Measurements from ENCODE around the gene RFPL4A. TPM values are rescaled to one million over a fixed set of nuclear protein-coding genes. Genes with fewer than 3 reads are reported as not detected.
"Not testable (repeated sequence)": the region's sequence is repeated elsewhere in the genome, so short reads cannot be mapped to it uniquely, and the experiment has no call there.

Gene RFPL4A
- total RNA-seq: not detected
- long read RNA-seq: 0 reads

GRCh38 chr19:55758797-55759196 is at the start of gene RFPL4A:
Gene RFPL4A (plus strand): TSS chr19:55759097. CDS start chr19:55761801, 2,704 bp downstream.
- H3K27me3 ChIP-seq (ENCODE audit: low read depth): peaks cover 20% of the 10 kb centered on the region
- ATAC-seq; H3K36me3 ChIP-seq; H3K9me3 ChIP-seq; H3K4me3 ChIP-seq; H3K27ac ChIP-seq; DNase-seq; intact Hi-C loops (cut with DNase I); H3K4me1 ChIP-seq: not testable (repeated sequence)

GRCh38 chr19:55711719-55712118 is 47.2 kb upstream of the RFPL4A start:
- H3K36me3 ChIP-seq: no peaks in the 10 kb centered on the region
- no peak overlapping the region for H3K4me3 ChIP-seq
- H3K27ac ChIP-seq: no peak overlapping the region
- H3K27me3 ChIP-seq (ENCODE audit: low read depth): peaks cover 20% of the 10 kb centered on the region
- DNase-seq: no peak
- H3K4me1 ChIP-seq: no peaks in the 10 kb centered on the region
- no peak for ATAC-seq
- H3K9me3 ChIP-seq: no peaks in the 10 kb centered on the region
- intact Hi-C loops (cut with DNase I): no loop called here
- TF ChIP-seq CTCF (IDR thresholded peaks at IDR 0.05): no peak

GRCh38 chr19:55712804-55713631 is 45.9 kb upstream of the RFPL4A start:
- DNase-seq: no peak
- H3K36me3 ChIP-seq: no peaks in the 10 kb centered on the region
- H3K4me1 ChIP-seq: no peaks in the 10 kb centered on the region
- no peak overlapping the region for H3K4me3 ChIP-seq
- no peak for TF ChIP-seq CTCF (IDR thresholded peaks at IDR 0.05)
- intact Hi-C loops (cut with DNase I): no loop called here
- H3K9me3 ChIP-seq: no peaks in the 10 kb centered on the region
- H3K27me3 ChIP-seq (ENCODE audit: low read depth): peaks cover 33% of the 10 kb centered on the region
- H3K27ac ChIP-seq: no peak overlapping the region
- no peak for ATAC-seq

- Histone ChIP-seq H3K9me3 (no peaks in the 10 kb centered on the region), H3K27ac (no peak overlapping the region), H3K4me1 (no peaks in the 10 kb centered on the region), H3K27me3 (ENCODE audit: low read depth) (peaks cover 54% of the 10 kb centered on the region), H3K36me3 (no peaks in the 10 kb centered on the region), H3K4me3 (no peak overlapping the region)
- TF ChIP-seq CTCF (IDR thresholded peaks at IDR 0.05): no peak
- ATAC-seq (no peak), DNase-seq (no peak)
- intact Hi-C loops (cut with DNase I): no loop called here
These were observed 42.4 kb upstream of the RFPL4A start for GRCh38 chr19:55716531-55716930.

GRCh38 chr19:55717251-55717650 is 41.6 kb upstream of the RFPL4A start:
- no peaks in the 10 kb centered on the region for H3K36me3 ChIP-seq
- H3K4me1 ChIP-seq: no peaks in the 10 kb centered on the region
- no peak overlapping the region for H3K4me3 ChIP-seq
- ATAC-seq (no peak), DNase-seq (no peak)
- intact Hi-C loops (cut with DNase I): no loop called here
- H3K27ac ChIP-seq: no peak overlapping the region
- no peak for TF ChIP-seq CTCF (IDR thresholded peaks at IDR 0.05)
- H3K9me3 ChIP-seq: no peaks in the 10 kb centered on the region
- H3K27me3 ChIP-seq (ENCODE audit: low read depth): peaks cover 54% of the 10 kb centered on the region

GRCh38 chr19:55717879-55718711 is 40.8 kb upstream of the RFPL4A start:
- H3K4me1 ChIP-seq; ATAC-seq; H3K36me3 ChIP-seq; intact Hi-C loops (cut with DNase I); DNase-seq; H3K9me3 ChIP-seq; H3K27ac ChIP-seq; H3K4me3 ChIP-seq: not testable (repeated sequence)
- H3K27me3 ChIP-seq (ENCODE audit: low read depth): peaks cover 54% of the 10 kb centered on the region

All from lower lobe of right lung (tissue), 2 donors.